Hepatocyte (in vitro differentiated cells): Measurements from ENCODE around the gene ZMIZ1. TPM values are rescaled to one million over a fixed set of nuclear protein-coding genes. Genes with fewer than 3 reads are reported as not detected.

ENCODE experiments used
- DNase-seq: peaks from one replicate; pipeline ENCODE4 v3.0.0-alpha.2; 2016; ENCODE audit warnings: low spot score
- H2AFZ ChIP-seq: fragments of 200-600 bp; sonication (generic); 2 replicates; pipeline ENCODE4 v1.6.0; 2016; ENCODE audit warnings: antibody characterized with exemption, mild to moderate bottlenecking
- H3K27ac ChIP-seq: fragments of 200-600 bp; sonication (generic); 2 replicates; pipeline ENCODE4 v1.5.1; 2016; ENCODE audit warnings: mild to moderate bottlenecking
- H3K27me3 ChIP-seq: fragments of 200-600 bp; sonication (generic); 2 replicates; pipeline ENCODE4 v1.6.1; 2016
- H3K36me3 ChIP-seq: fragments of 200-600 bp; sonication (generic); replicated peaks from 2 replicates; pipeline ENCODE4 v1.5.1; 2016; ENCODE audit warnings: low read depth; ENCODE audit not compliant: insufficient read depth
- H3K4me1 ChIP-seq: fragments of 200-600 bp; sonication (generic); 2 replicates; pipeline ENCODE4 v1.5.1; 2016; ENCODE audit warnings: mild to moderate bottlenecking, moderate library complexity; ENCODE audit not compliant: insufficient read depth
- H3K4me2 ChIP-seq: fragments of 200-600 bp; sonication (generic); 2 replicates; pipeline ENCODE4 v1.6.0; 2016
- H3K4me3 ChIP-seq: fragments of 200-600 bp; sonication (generic); 2 replicates; pipeline ENCODE4 v1.5.1; 2016; ENCODE audit warnings: mild to moderate bottlenecking
- H3K79me2 ChIP-seq: fragments of 200-600 bp; sonication (generic); 2 replicates; pipeline ENCODE4 v1.6.0; 2017; ENCODE audit warnings: mild to moderate bottlenecking
- H3K9me2 ChIP-seq: fragments of 200-600 bp; sonication (generic); replicated peaks from 2 replicates; pipeline ENCODE4 v1.6.0; 2017; ENCODE audit warnings: mild to moderate bottlenecking; ENCODE audit not compliant: insufficient read depth
- H3K9me3 ChIP-seq: fragments of 200-600 bp; sonication (generic); 2 replicates; pipeline ENCODE4 v1.5.1; 2016; ENCODE audit warnings: low read depth, mild to moderate bottlenecking
- H4K20me1 ChIP-seq: fragments of 200-600 bp; sonication (generic); 2 replicates; pipeline ENCODE4 v1.6.0; 2016; ENCODE audit warnings: mild to moderate bottlenecking; ENCODE audit not compliant: insufficient read depth, poor library complexity, severe bottlenecking
- EZH2 ChIP-seq: fragments of 200-600 bp; sonication (generic); IDR thresholded peaks from 2 replicates; pipeline ENCODE4 v1.6.1; 2016; ENCODE audit warnings: antibody characterized with exemption, mild to moderate bottlenecking, borderline replicate concordance
- EZH2phosphoT487 ChIP-seq: fragments of 200-600 bp; sonication (generic); IDR thresholded peaks from one replicate; pipeline ENCODE4 v1.6.1; 2018; ENCODE audit warnings: antibody characterized with exemption, mild to moderate bottlenecking, low read depth, moderate library complexity; ENCODE audit not compliant: unreplicated experiment, severe bottlenecking
- WGBS: methylation state at CpG from one replicate; pipeline ENCODE4 v1.1.6; 2016; ENCODE audit warnings: low lambda C conversion rate; ENCODE audit errors: missing lambda C conversion rate; 5-methylcytosine and 5-hydroxymethylcytosine counted together
- polyA plus RNA-seq: library from polyadenylated mRNA; unstranded; fragments of >200 nt; fragmentation: Nextera tagmentation; extraction: Ambion mirVana; gene quantifications from 2 replicates; pipeline ENCODE4 v1.2.1, GENCODE V29; 2016
- total RNA-seq: library from RNA; depleted of rRNA; stranded (reverse); fragments of >200 nt; gene quantifications from 2 replicates; pipeline ENCODE4 v1.2.3, GENCODE V29; 2014
- TF ChIP-seq, protein P1 (sequence below): fragments of 200-600 bp; sonication (generic); IDR thresholded peaks from 2 replicates; pipeline ENCODE4 v1.5.1; 2016; ENCODE audit warnings: antibody characterized with exemption, mild to moderate bottlenecking; ENCODE audit not compliant: poor library complexity

Gene ZMIZ1
- total and polyA plus RNA-seq, 2 experiments from 2014 or later = 30.9 to 32.4 TPM

DNA sequence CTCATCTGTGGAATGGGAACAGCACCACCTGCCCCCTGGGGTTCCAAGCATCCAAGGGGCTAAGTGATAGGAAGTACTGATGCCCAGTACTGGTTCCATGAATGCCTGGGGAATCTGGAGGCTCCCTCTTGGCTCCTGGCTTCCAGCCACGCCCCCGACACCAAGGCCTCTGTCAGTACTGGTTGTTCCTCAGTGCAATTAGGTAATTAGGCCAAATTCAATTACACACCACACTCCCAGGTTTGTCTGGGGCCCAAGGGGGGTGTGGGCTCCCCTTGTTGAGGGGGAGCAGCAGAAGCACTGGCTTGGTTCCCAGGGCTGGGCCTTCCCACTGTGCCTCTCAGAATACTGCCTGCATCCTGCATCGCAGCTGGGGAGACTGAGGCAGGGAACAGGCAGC is 164.1 kb downstream of the ZMIZ1 start:
- Histone ChIP-seq H2AFZ (no peak overlapping the region), H3K9me2 (no peaks in the 10 kb centered on the region), H3K4me2 (no peak overlapping the region), H4K20me1 (peaks cover 32% of the 10 kb centered on the region), H3K36me3 (no peaks in the 10 kb centered on the region), H3K4me3 (no peak overlapping the region), H3K27me3 (no peaks in the 10 kb centered on the region), H3K4me1 (peaks cover 15% of the 10 kb centered on the region), H3K9me3 (no peaks in the 10 kb centered on the region), H3K27ac (no peak overlapping the region), H3K79me2 (peaks cover 7% of the 10 kb centered on the region)
- DNase-seq = no peak
- 96% methylated on average over 3 of the region's 3 CpGs for whole genome bisulfite sequencing
- TF ChIP-seq EZH2phosphoT487 = no peak
- TF ChIP-seq, protein P1, sequence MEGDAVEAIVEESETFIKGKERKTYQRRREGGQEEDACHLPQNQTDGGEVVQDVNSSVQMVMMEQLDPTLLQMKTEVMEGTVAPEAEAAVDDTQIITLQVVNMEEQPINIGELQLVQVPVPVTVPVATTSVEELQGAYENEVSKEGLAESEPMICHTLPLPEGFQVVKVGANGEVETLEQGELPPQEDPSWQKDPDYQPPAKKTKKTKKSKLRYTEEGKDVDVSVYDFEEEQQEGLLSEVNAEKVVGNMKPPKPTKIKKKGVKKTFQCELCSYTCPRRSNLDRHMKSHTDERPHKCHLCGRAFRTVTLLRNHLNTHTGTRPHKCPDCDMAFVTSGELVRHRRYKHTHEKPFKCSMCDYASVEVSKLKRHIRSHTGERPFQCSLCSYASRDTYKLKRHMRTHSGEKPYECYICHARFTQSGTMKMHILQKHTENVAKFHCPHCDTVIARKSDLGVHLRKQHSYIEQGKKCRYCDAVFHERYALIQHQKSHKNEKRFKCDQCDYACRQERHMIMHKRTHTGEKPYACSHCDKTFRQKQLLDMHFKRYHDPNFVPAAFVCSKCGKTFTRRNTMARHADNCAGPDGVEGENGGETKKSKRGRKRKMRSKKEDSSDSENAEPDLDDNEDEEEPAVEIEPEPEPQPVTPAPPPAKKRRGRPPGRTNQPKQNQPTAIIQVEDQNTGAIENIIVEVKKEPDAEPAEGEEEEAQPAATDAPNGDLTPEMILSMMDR = no peak
- TF ChIP-seq EZH2 = no peak

DNA sequence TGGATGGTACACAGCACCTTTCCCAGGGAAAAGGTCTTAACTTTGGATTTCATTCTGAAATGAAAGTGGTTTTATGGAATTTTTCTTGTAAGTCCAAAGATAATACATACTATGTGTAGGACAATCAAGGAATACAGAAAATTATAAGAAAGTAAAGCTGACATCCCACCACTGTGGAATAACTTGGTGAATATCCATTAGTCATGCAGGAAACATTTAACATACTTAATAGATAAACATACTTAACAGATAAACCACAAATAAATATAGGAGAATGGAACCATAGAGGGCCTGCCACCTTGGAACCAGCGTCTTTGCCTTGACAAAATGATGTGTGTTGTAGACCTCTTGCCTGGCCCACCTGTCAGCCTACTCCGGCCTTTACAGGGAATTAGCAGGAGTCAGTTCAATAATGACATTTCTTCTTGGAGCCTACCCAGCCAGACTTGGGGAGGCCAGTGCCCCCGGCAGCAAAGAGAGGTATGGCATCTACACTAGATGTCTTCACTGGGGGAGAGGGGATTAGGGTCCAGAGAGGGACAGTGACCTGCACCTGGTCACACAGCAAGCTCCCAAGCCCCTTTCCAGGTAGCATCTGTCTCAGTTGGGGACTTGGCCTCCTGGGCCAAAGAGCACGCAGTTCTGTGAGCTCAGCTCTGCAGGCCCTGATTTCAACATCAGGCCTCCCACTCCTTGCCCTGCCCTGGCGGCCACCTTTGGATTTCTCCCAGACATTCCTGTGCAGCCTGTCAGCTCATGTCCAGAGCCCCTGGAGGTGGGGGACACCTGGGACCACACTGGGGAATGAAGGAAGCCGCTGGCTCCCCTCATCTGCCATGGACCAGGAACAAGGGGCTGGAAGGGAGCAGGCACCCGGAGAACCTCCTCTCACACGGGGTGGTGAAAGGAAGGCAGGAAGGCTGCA is 165.9 kb downstream of the ZMIZ1 start:
- Histone ChIP-seq H2AFZ (no peak overlapping the region), H3K4me2 (no peak overlapping the region), H3K4me3 (no peak overlapping the region), H3K9me2 (no peaks in the 10 kb centered on the region), H3K79me2 (peaks cover 12% of the 10 kb centered on the region), H3K9me3 (no peaks in the 10 kb centered on the region), H3K4me1 (peaks cover 26% of the 10 kb centered on the region), H3K27me3 (no peaks in the 10 kb centered on the region), H3K36me3 (no peaks in the 10 kb centered on the region), H3K27ac (no peak overlapping the region), H4K20me1 (peaks cover 44% of the 10 kb centered on the region)
- TF ChIP-seq EZH2phosphoT487 = no peak
- TF ChIP-seq, protein P1 = no peak
- TF ChIP-seq EZH2 = no peak
- no peak for DNase-seq
- 89% methylated on average over 8 of the region's 8 CpGs for WGBS

GRCh38 chr10:79235765-79236432 is 167.1 kb downstream of the ZMIZ1 start:
- TF ChIP-seq EZH2 (no peak), EZH2phosphoT487 (no peak)
- TF ChIP-seq, protein P1 = no peak
- peaks cover 52% of the 10 kb centered on the region for H4K20me1 ChIP-seq
- WGBS = 74% methylated on average over 10 of the region's 10 CpGs

More at GRCh38 chr10:79235765-79236432, 167.1 kb downstream of the ZMIZ1 start:
- H3K36me3 ChIP-seq = no peaks in the 10 kb centered on the region
- H3K9me3 ChIP-seq = no peaks in the 10 kb centered on the region
- no peak overlapping the region for H3K4me2 ChIP-seq
- H3K79me2 ChIP-seq = peaks cover 18% of the 10 kb centered on the region
- no peak overlapping the region for H3K27ac ChIP-seq
- H3K9me2 ChIP-seq = no peaks in the 10 kb centered on the region
- H3K4me3 ChIP-seq = no peak overlapping the region
- H3K4me1 ChIP-seq = peaks cover 29% of the 10 kb centered on the region
- DNase-seq = no peak
- H3K27me3 ChIP-seq = no peaks in the 10 kb centered on the region
- no peak overlapping the region for H2AFZ ChIP-seq
